ENCODE data around the gene RNU6-1. TPM values are rescaled to one million over a fixed set of nuclear protein-coding genes. Genes with fewer than 3 reads are reported as not detected.

The RNU6-1 gene
- not detected for polyA plus RNA-seq (2013, experiment 1 of 2)
- not detected for polyA plus RNA-seq (2013, experiment 2 of 2)

DNA sequence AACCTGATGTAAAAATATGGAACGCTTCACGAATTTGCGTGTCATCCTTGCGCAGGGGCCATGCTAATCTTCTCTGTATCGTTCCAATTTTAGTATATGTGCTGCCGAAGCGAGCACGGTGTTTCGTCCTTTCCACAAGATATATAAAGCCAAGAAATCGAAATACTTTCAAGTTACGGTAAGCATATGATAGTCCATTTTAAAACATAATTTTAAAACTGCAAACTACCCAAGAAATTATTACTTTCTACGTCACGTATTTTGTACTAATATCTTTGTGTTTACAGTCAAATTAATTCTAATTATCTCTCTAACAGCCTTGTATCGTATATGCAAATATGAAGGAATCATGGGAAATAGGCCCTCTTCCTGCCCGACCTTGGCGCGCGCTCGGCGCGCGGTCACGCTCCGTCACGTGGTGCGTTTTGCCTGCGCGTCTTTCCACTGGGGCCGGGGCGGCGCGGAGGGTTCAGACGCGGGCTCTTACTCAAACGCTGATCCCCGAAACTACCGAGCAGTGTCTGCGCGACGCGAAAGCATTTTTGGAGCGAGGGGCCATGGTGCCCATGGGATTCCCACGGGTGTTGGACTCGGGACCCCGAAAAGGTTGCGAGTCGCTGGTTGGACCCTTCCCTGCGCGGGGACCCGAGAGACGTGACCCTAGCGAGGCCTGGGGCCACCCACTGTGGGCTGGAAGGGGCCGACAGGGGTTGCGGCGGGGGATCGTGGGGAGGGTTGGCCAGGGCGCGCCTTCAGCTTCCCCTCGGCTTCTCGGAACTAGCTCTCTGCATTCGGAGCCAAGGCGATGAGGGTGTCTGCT lies at the start of gene RNU6-1:
RNU6-1 (minus strand) TSS at position 117 of the 820 bp plus-strand sequence.
- no peak within 1 kb of the TSS for H3K23ac ChIP-seq (ENCODE audit: low read length)
- no peak within 1 kb of the TSS for H3K4ac ChIP-seq (ENCODE audit: low read depth, low read length)
- H4K5ac ChIP-seq (ENCODE audit: low read length) = no peak within 1 kb of the TSS
- H3K27ac ChIP-seq (ENCODE audit: low read depth, low read length) = peak within 1 kb of the TSS; percentile 12
- peak within 1 kb of the TSS; percentile 96 for H3K4me3 ChIP-seq (ENCODE audit: low read length)
- peak; percentile 89 for DNase-seq
- H3K79me1 ChIP-seq (ENCODE audit: low read length) = no peaks in the 10 kb centered on the region
- peaks cover 2% of the 10 kb centered on the region for H3K4me1 ChIP-seq (ENCODE audit: control insufficient read depth, low read depth, low read length)
- no peak within 1 kb of the TSS for H2BK15ac ChIP-seq (replicated peaks; ENCODE audit: low read depth)
- no CpG with 5 or more reads among the region's 62 CpGs for WGBS (ENCODE audit: extremely low coverage, insufficient coverage, low lambda C conversion rate)
- H2AK5ac ChIP-seq (ENCODE audit: low read length) = no peak within 1 kb of the TSS
- H3K79me2 ChIP-seq (ENCODE audit: control insufficient read depth, insufficient read depth, low read length) = no peaks in the 10 kb centered on the region
- peaks cover 16% of the 10 kb centered on the region for H3K27me3 ChIP-seq (ENCODE audit: insufficient read depth, low read length, poor library complexity)
- peak within 1 kb of the TSS; percentile 89 for H3K4me2 ChIP-seq (ENCODE audit: low read length)
- peak within 1 kb of the TSS; percentile 92 for H3K9ac ChIP-seq (ENCODE audit: low read length)
- H3K36me3 ChIP-seq (ENCODE audit: control insufficient read depth, insufficient read depth, low read length) = no peaks in the 10 kb centered on the region
- H2BK120ac ChIP-seq (ENCODE audit: low read depth, low read length) = no peak within 1 kb of the TSS
- H4K8ac ChIP-seq (ENCODE audit: low read depth, low read length) = no peak within 1 kb of the TSS
- peak within 1 kb of the TSS; percentile 81 for H3K18ac ChIP-seq (ENCODE audit: low read length)
- peak within 1 kb of the TSS; percentile 98 for H3K56ac ChIP-seq (ENCODE audit: low read length)
- H2BK5ac ChIP-seq (ENCODE audit: low read length) = peak within 1 kb of the TSS; percentile 74

DNA sequence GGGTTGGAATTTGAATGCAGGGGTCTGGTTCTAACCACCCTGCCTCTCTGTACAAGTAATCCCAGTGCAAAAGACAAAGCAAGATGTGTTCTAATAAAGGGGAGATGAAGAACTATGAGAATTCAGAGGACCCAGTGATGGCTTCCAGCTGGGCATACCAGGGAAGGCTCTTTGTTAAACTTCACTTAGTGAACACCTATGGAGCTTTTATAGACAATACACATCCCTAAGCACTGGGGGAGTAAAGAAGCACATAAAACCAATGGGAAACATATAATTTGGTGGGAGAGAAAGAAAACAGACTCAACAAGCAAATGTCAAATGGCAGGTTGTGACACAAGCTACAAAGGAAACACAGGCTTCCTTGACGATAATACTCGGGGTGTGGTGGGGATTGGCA lies 47.9 kb upstream of the RNU6-1 start:
- H2BK120ac ChIP-seq (ENCODE audit: low read depth, low read length) = no peak overlapping the region
- no peak overlapping the region for H3K27ac ChIP-seq (ENCODE audit: low read depth, low read length)
- peaks cover 4% of the 10 kb centered on the region for H3K4me1 ChIP-seq (ENCODE audit: control insufficient read depth, low read depth, low read length)
- no peaks in the 10 kb centered on the region for H3K79me2 ChIP-seq (ENCODE audit: control insufficient read depth, insufficient read depth, low read length)
- H2BK15ac ChIP-seq (replicated peaks; ENCODE audit: low read depth) = no peak overlapping the region
- no peak overlapping the region for H3K4me2 ChIP-seq (ENCODE audit: low read length)
- no peak overlapping the region for H3K18ac ChIP-seq (ENCODE audit: low read length)
- no peaks in the 10 kb centered on the region for H3K27me3 ChIP-seq (ENCODE audit: insufficient read depth, low read length, poor library complexity)
- H3K56ac ChIP-seq (ENCODE audit: low read length) = no peak overlapping the region
- H4K5ac ChIP-seq (ENCODE audit: low read length) = no peak overlapping the region
- H3K79me1 ChIP-seq (ENCODE audit: low read length) = no peaks in the 10 kb centered on the region
- no CpG with 5 or more reads among the region's 2 CpGs for WGBS (ENCODE audit: extremely low coverage, insufficient coverage, low lambda C conversion rate)
- no peak overlapping the region for H3K4ac ChIP-seq (ENCODE audit: low read depth, low read length)
- no peaks in the 10 kb centered on the region for H3K36me3 ChIP-seq (ENCODE audit: control insufficient read depth, insufficient read depth, low read length)
- H2BK5ac ChIP-seq (ENCODE audit: low read length) = no peak overlapping the region
- no peak overlapping the region for H3K4me3 ChIP-seq (ENCODE audit: low read length)
- H3K9ac ChIP-seq (ENCODE audit: low read length) = no peak overlapping the region
- no peak overlapping the region for H2AK5ac ChIP-seq (ENCODE audit: low read length)
- DNase-seq = no peak
- H4K8ac ChIP-seq (ENCODE audit: low read depth, low read length) = no peak overlapping the region
- H3K23ac ChIP-seq (ENCODE audit: low read length) = no peak overlapping the region

DNA sequence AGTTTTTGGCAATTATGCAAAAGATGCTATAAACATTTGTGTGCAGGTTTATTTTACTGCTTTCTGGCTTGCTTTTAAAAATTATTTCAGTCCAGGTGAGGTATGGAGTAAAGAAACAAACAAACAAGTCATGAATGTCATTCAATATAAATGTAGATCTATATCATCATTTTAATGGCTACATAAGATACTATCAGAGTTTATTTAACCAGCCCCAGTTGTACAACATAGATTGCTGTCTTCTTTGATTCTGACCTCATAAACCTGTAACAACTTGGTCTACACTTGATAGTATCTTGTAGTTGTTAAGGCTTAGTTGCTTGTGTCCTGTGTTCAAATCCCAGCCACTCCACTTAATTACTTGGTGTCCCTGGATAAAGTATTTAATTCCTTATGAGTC lies 46.0 kb upstream of the RNU6-1 start:
- no peak overlapping the region for H3K4me3 ChIP-seq (ENCODE audit: low read length)
- H3K9ac ChIP-seq (ENCODE audit: low read length) = no peak overlapping the region
- H3K79me2 ChIP-seq (ENCODE audit: control insufficient read depth, insufficient read depth, low read length) = no peaks in the 10 kb centered on the region
- no peak overlapping the region for H2BK120ac ChIP-seq (ENCODE audit: low read depth, low read length)
- no peak overlapping the region for H2AK5ac ChIP-seq (ENCODE audit: low read length)
- no peak overlapping the region for H4K8ac ChIP-seq (ENCODE audit: low read depth, low read length)
- no peak overlapping the region for H3K56ac ChIP-seq (ENCODE audit: low read length)
- H2BK15ac ChIP-seq (replicated peaks; ENCODE audit: low read depth) = no peak overlapping the region
- H4K5ac ChIP-seq (ENCODE audit: low read length) = no peak overlapping the region
- H3K79me1 ChIP-seq (ENCODE audit: low read length) = no peaks in the 10 kb centered on the region
- H3K23ac ChIP-seq (ENCODE audit: low read length) = no peak overlapping the region
- H2BK5ac ChIP-seq (ENCODE audit: low read length) = no peak overlapping the region
- no peak overlapping the region for H3K27ac ChIP-seq (ENCODE audit: low read depth, low read length)
- H3K36me3 ChIP-seq (ENCODE audit: control insufficient read depth, insufficient read depth, low read length) = no peaks in the 10 kb centered on the region
- peaks cover 4% of the 10 kb centered on the region for H3K4me1 ChIP-seq (ENCODE audit: control insufficient read depth, low read depth, low read length)
- H3K18ac ChIP-seq (ENCODE audit: low read length) = no peak overlapping the region
- H3K4me2 ChIP-seq (ENCODE audit: low read length) = no peak overlapping the region
- no peaks in the 10 kb centered on the region for H3K27me3 ChIP-seq (ENCODE audit: insufficient read depth, low read length, poor library complexity)
- no peak overlapping the region for H3K4ac ChIP-seq (ENCODE audit: low read depth, low read length)
- no peak for DNase-seq

- no peak overlapping the region for H4K8ac ChIP-seq (ENCODE audit: low read depth, low read length)
- peak overlapping the region; percentile 61 for H3K9ac ChIP-seq (ENCODE audit: low read length)
- no peaks in the 10 kb centered on the region for H3K79me2 ChIP-seq (ENCODE audit: control insufficient read depth, insufficient read depth, low read length)
- DNase-seq = no peak
- no peaks in the 10 kb centered on the region for H3K79me1 ChIP-seq (ENCODE audit: low read length)
- H3K4me2 ChIP-seq (ENCODE audit: low read length) = peak overlapping the region; percentile 59
- H3K36me3 ChIP-seq (ENCODE audit: control insufficient read depth, insufficient read depth, low read length) = no peaks in the 10 kb centered on the region
- no peak overlapping the region for H2BK5ac ChIP-seq (ENCODE audit: low read length)
- no peak overlapping the region for H2BK15ac ChIP-seq (replicated peaks; ENCODE audit: low read depth)
- H3K27ac ChIP-seq (ENCODE audit: low read depth, low read length) = no peak overlapping the region
- H3K4me3 ChIP-seq (ENCODE audit: low read length) = no peak overlapping the region
- H2AK5ac ChIP-seq (ENCODE audit: low read length) = no peak overlapping the region
- peaks cover 4% of the 10 kb centered on the region for H3K4me1 ChIP-seq (ENCODE audit: control insufficient read depth, low read depth, low read length)
- no peaks in the 10 kb centered on the region for H3K27me3 ChIP-seq (ENCODE audit: insufficient read depth, low read length, poor library complexity)
- no peak overlapping the region for H3K56ac ChIP-seq (ENCODE audit: low read length)
- H2BK120ac ChIP-seq (ENCODE audit: low read depth, low read length) = no peak overlapping the region
- H4K5ac ChIP-seq (ENCODE audit: low read length) = no peak overlapping the region
- no peak overlapping the region for H3K23ac ChIP-seq (ENCODE audit: low read length)
- WGBS (ENCODE audit: extremely low coverage, insufficient coverage, low lambda C conversion rate) = no CpG with 5 or more reads among the region's 7 CpGs
- H3K18ac ChIP-seq (ENCODE audit: low read length) = no peak overlapping the region
- no peak overlapping the region for H3K4ac ChIP-seq (ENCODE audit: low read depth, low read length)
Measured at GRCh38 chr15:67885175-67885523, 45.3 kb upstream of the RNU6-1 start.

GRCh38 chr15:67884514-67885174 lies 44.8 kb upstream of the RNU6-1 start:
- peaks cover 4% of the 10 kb centered on the region for H3K4me1 ChIP-seq (ENCODE audit: control insufficient read depth, low read depth, low read length)
- no peaks in the 10 kb centered on the region for H3K79me1 ChIP-seq (ENCODE audit: low read length)
- H3K18ac ChIP-seq (ENCODE audit: low read length) = peak overlapping the region; percentile 99
- H2BK15ac ChIP-seq (replicated peaks; ENCODE audit: low read depth) = no peak overlapping the region
- peak overlapping the region; percentile 61 for H3K9ac ChIP-seq (ENCODE audit: low read length)
- peak overlapping the region; percentile 48 for H2BK120ac ChIP-seq (ENCODE audit: low read depth, low read length)
- H3K27ac ChIP-seq (ENCODE audit: low read depth, low read length) = no peak overlapping the region
- peak; percentile 80 for DNase-seq
- no peaks in the 10 kb centered on the region for H3K27me3 ChIP-seq (ENCODE audit: insufficient read depth, low read length, poor library complexity)
- no peaks in the 10 kb centered on the region for H3K36me3 ChIP-seq (ENCODE audit: control insufficient read depth, insufficient read depth, low read length)
- H2AK5ac ChIP-seq (ENCODE audit: low read length) = no peak overlapping the region
- no peak overlapping the region for H3K4me3 ChIP-seq (ENCODE audit: low read length)
- H4K5ac ChIP-seq (ENCODE audit: low read length) = no peak overlapping the region
- peak overlapping the region; percentile 59 for H3K4me2 ChIP-seq (ENCODE audit: low read length)
- no peak overlapping the region for H3K23ac ChIP-seq (ENCODE audit: low read length)
- H3K4ac ChIP-seq (ENCODE audit: low read depth, low read length) = peak overlapping the region; percentile 73
- no peak overlapping the region for H2BK5ac ChIP-seq (ENCODE audit: low read length)
- no peaks in the 10 kb centered on the region for H3K79me2 ChIP-seq (ENCODE audit: control insufficient read depth, insufficient read depth, low read length)
- no CpG with 5 or more reads among the region's 48 CpGs for WGBS (ENCODE audit: extremely low coverage, insufficient coverage, low lambda C conversion rate)
- H3K56ac ChIP-seq (ENCODE audit: low read length) = peak overlapping the region; percentile 84
- no peak overlapping the region for H4K8ac ChIP-seq (ENCODE audit: low read depth, low read length)

Data from mesendoderm (in vitro differentiated cells).